IMR-90 (cell line): ENCODE data around the gene MRPL51.

Source experiments
- CEBPB ChIP-seq: IDR thresholded peaks from 2 replicates; pipeline ENCODE4 v1.6.1; 2012; ENCODE audit warnings: low read depth, low read length, improper control_type of control experiment
- CHD1 ChIP-seq: IDR thresholded peaks from 2 replicates; pipeline ENCODE4 v1.6.1; 2012; ENCODE audit warnings: low read depth, low read length, improper control_type of control experiment
- CTCF ChIP-seq: conservative IDR thresholded peaks from 2 replicates; pipeline ENCODE4 v1.5.1; 2012; ENCODE audit warnings: mild to moderate bottlenecking, low read depth, low read length, improper control_type of control experiment
- ELK1 ChIP-seq: fragments of 150-350 bp; IDR thresholded peaks from 2 replicates; pipeline ENCODE4 v1.6.1; 2016; ENCODE audit warnings: low read depth, mild to moderate bottlenecking, low read length, moderate library complexity, borderline replicate concordance
- MAFK ChIP-seq: IDR thresholded peaks from 2 replicates; pipeline ENCODE4 v1.6.1; 2012; ENCODE audit warnings: low read depth, low read length, improper control_type of control experiment
- MAZ ChIP-seq: IDR thresholded peaks from 2 replicates; pipeline ENCODE4 v1.6.1; 2012; ENCODE audit warnings: low read depth, mild to moderate bottlenecking, low read length, improper control_type of control experiment, moderate library complexity, borderline replicate concordance
- MXI1 ChIP-seq: IDR thresholded peaks from 2 replicates; pipeline ENCODE4 v1.6.1; 2012; ENCODE audit warnings: low read depth, mild to moderate bottlenecking, low read length, moderate library complexity, borderline replicate concordance
- NFE2L2 ChIP-seq: fragments of 150-350 bp; IDR thresholded peaks from 2 replicates; pipeline ENCODE4 v1.6.1; 2016; ENCODE audit warnings: low read depth, mild to moderate bottlenecking, low read length
- POLR2A ChIP-seq: IDR thresholded peaks from 2 replicates; pipeline ENCODE4 v1.6.1; 2012; ENCODE audit warnings: mild to moderate bottlenecking, low read depth, low read length
- RAD21 ChIP-seq: IDR thresholded peaks from 2 replicates; pipeline ENCODE4 v1.6.1; 2012; ENCODE audit warnings: low read length, improper control_type of control experiment
- RCOR1 ChIP-seq: IDR thresholded peaks from 2 replicates; pipeline ENCODE4 v1.6.1; 2012; ENCODE audit warnings: mild to moderate bottlenecking, low read length, improper control_type of control experiment; ENCODE audit not compliant: insufficient replicate concordance
- RFX5 ChIP-seq: IDR thresholded peaks from 2 replicates; pipeline ENCODE4 v1.8.0; 2012; ENCODE audit warnings: low read depth, mild to moderate bottlenecking, low read length, moderate library complexity
- SMC3 ChIP-seq: fragments of 150-350 bp; IDR thresholded peaks from 2 replicates; pipeline ENCODE4 v1.6.1; 2016; ENCODE audit warnings: low read depth, mild to moderate bottlenecking, antibody characterized with exemption, low read length, moderate library complexity
- USF2 ChIP-seq: fragments of 150-350 bp; IDR thresholded peaks from 2 replicates; pipeline ENCODE4 v1.6.1; 2017; ENCODE audit warnings: mild to moderate bottlenecking, antibody characterized with exemption, low read length, low read depth

GRCh38 chr12:6532927-6533652 lies 40.0 kb upstream of the MRPL51 start:
- TF ChIP-seq CTCF: no peak
- TF ChIP-seq NFE2L2: no peak
- TF ChIP-seq CHD1: 0 out of 2 replicates have a peak, but pooled peaks have one; percentile 87
- TF ChIP-seq POLR2A: no peak; the same call in none of the 2 replicates
- TF ChIP-seq SMC3: no peak
- TF ChIP-seq MAFK: no peak
- no peak for TF ChIP-seq USF2
- TF ChIP-seq RAD21: no peak
- TF ChIP-seq MXI1: no peak
- no peak for TF ChIP-seq RCOR1
- TF ChIP-seq CEBPB: no peak
- no peak for TF ChIP-seq ELK1
- TF ChIP-seq MAZ: peak; percentile 29; the same call in 1 of the 2 replicates
- no peak for TF ChIP-seq RFX5
